Smooth muscle cell (in vitro differentiated cells): ENCODE results near the gene RHAG. TPM values are rescaled to one million over a fixed set of nuclear protein-coding genes. Genes with fewer than 3 reads are reported as not detected.

ENCODE experiments used
- DNase-seq: peaks from one replicate; lab custom pipeline; 2025; ENCODE audit not compliant: unreplicated experiment; lab: John Stamatoyannopoulos, UW
- H2AFZ ChIP-seq: fragments of 200-600 bp; sonication (generic); 2 replicates; pipeline ENCODE4 v1.6.0; 2016; ENCODE audit warnings: antibody characterized with exemption, low read depth, mild to moderate bottlenecking
- H3F3A ChIP-seq: fragments of 200-600 bp; sonication (generic); 2 replicates; pipeline ENCODE4 v1.6.0; 2017; ENCODE audit warnings: antibody characterized with exemption, low read depth
- H3K27ac ChIP-seq: fragments of 200-600 bp; sonication (generic); 2 replicates; pipeline ENCODE4 v1.5.1; 2016; ENCODE audit warnings: low read depth, mild to moderate bottlenecking
- H3K27me3 ChIP-seq: fragments of 200-600 bp; sonication (generic); 2 replicates; pipeline ENCODE4 v1.6.1; 2016; ENCODE audit warnings: low read depth, mild to moderate bottlenecking
- H3K36me3 ChIP-seq: fragments of 200-600 bp; sonication (generic); 2 replicates; pipeline ENCODE4 v1.5.1; 2016; ENCODE audit warnings: low read depth
- H3K4me1 ChIP-seq: fragments of 200-600 bp; sonication (generic); 2 replicates; pipeline ENCODE4 v1.5.1; 2016; ENCODE audit warnings: low read depth
- H3K4me2 ChIP-seq: fragments of 200-600 bp; sonication (generic); 2 replicates; pipeline ENCODE4 v1.6.0; 2016; ENCODE audit warnings: mild to moderate bottlenecking
- H3K4me3 ChIP-seq: fragments of 200-600 bp; sonication (generic); 2 replicates; pipeline ENCODE4 v1.5.1; 2016; ENCODE audit warnings: mild to moderate bottlenecking
- H3K79me2 ChIP-seq: fragments of 200-600 bp; sonication (generic); 2 replicates; pipeline ENCODE4 v1.6.0; 2016; ENCODE audit warnings: low read depth, mild to moderate bottlenecking
- H3K9ac ChIP-seq: fragments of 200-600 bp; sonication (generic); 2 replicates; pipeline ENCODE4 v1.6.0; 2016; ENCODE audit warnings: low read depth
- H3K9me3 ChIP-seq: fragments of 200-600 bp; sonication (generic); replicated peaks from 2 replicates; pipeline ENCODE4 v1.5.1; 2016; ENCODE audit warnings: low read depth
- H4K20me1 ChIP-seq: fragments of 200-600 bp; sonication (generic); 2 replicates; pipeline ENCODE4 v1.6.0; 2016; ENCODE audit warnings: low read depth
- CTCF ChIP-seq: fragments of 200-600 bp; sonication (generic); IDR thresholded peaks from 2 replicates; pipeline ENCODE4 v1.5.1; 2017; ENCODE audit warnings: borderline replicate concordance, mild to moderate bottlenecking, antibody characterized with exemption; ENCODE audit not compliant: insufficient read depth, poor library complexity, severe bottlenecking
- WGBS: methylation state at CpG from one replicate; pipeline ENCODE4 v1.1.7; 2016; ENCODE audit warnings: low lambda C conversion rate; 5-methylcytosine and 5-hydroxymethylcytosine counted together
- polyA plus RNA-seq: library from polyadenylated mRNA; unstranded; fragments of >200 nt; fragmentation: Nextera tagmentation; extraction: Ambion mirVana; gene quantifications from 2 replicates; pipeline ENCODE4 v1.2.1, GENCODE V29; 2016
- total RNA-seq: library from RNA; depleted of rRNA; stranded (reverse); fragments of >200 nt; gene quantifications from 2 replicates; pipeline ENCODE4 v1.2.3, GENCODE V29; 2014

RHAG gene
- total and polyA plus RNA-seq, 2 experiments from 2014 or later, result not detected

GRCh38 chr6:49558238-49558637, 78.4 kb downstream of the RHAG start:
- no peak overlapping the region for H3K4me2 ChIP-seq
- H3K27ac ChIP-seq, result no peak overlapping the region
- no peak for TF ChIP-seq CTCF
- H3K9ac ChIP-seq, result no peak overlapping the region
- H3K79me2 ChIP-seq, result no peaks in the 10 kb centered on the region
- no peaks in the 10 kb centered on the region for H3K36me3 ChIP-seq
- H3K4me3 ChIP-seq, result no peak overlapping the region
- H2AFZ ChIP-seq, result no peak overlapping the region
- no peaks in the 10 kb centered on the region for H3F3A ChIP-seq
- no peaks in the 10 kb centered on the region for H4K20me1 ChIP-seq
- peaks cover 24% of the 10 kb centered on the region for H3K4me1 ChIP-seq
- no peaks in the 10 kb centered on the region for H3K9me3 ChIP-seq
- no peaks in the 10 kb centered on the region for H3K27me3 ChIP-seq
- DNase-seq, result no peak

DNA sequence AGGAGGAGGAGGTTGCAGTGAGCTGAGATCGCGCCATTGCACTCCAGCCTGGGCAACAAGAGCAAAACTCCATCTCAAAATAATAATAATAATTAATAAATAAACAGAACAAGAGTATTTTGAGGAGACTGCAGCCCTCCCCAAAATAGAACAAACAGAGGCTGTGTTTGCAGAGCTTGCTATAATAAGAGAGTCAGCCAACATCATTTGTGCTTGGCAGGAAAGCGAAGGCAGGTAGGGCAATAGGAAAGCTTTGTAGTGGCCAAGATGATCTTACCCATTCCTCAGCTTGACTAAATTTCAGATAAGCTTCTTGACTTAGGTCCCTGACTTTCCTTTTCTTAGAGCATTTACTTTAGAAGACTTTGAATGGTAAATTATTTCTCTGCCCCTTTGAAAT, 79.5 kb downstream of the RHAG start:
- Histone ChIP-seq H3K79me2 (no peaks in the 10 kb centered on the region), H2AFZ (no peak overlapping the region), H3K9me3 (no peaks in the 10 kb centered on the region), H4K20me1 (no peaks in the 10 kb centered on the region), H3K4me2 (no peak overlapping the region), H3K27me3 (peaks cover under 1% of the 10 kb centered on the region), H3F3A (no peaks in the 10 kb centered on the region), H3K9ac (no peak overlapping the region), H3K4me3 (no peak overlapping the region), H3K36me3 (no peaks in the 10 kb centered on the region), H3K4me1 (peaks cover 33% of the 10 kb centered on the region), H3K27ac (no peak overlapping the region)
- DNase-seq, result no peak
- no peak for TF ChIP-seq CTCF
- 93% methylated on average over 3 of the region's 3 CpGs for WGBS

GRCh38 chr6:49556429-49556837, 80.2 kb downstream of the RHAG start:
- Histone ChIP-seq H3K79me2 (no peaks in the 10 kb centered on the region), H3K4me2 (no peak overlapping the region), H3K27me3 (peaks cover 8% of the 10 kb centered on the region), H3F3A (no peaks in the 10 kb centered on the region), H3K9me3 (no peaks in the 10 kb centered on the region), H3K27ac (peak overlapping the region; percentile 11), H4K20me1 (no peaks in the 10 kb centered on the region), H3K36me3 (no peaks in the 10 kb centered on the region), H3K4me3 (no peak overlapping the region), H3K9ac (no peak overlapping the region), H3K4me1 (peaks cover 39% of the 10 kb centered on the region), H2AFZ (no peak overlapping the region)
- no peak for DNase-seq
- TF ChIP-seq CTCF, result no peak

GRCh38 chr6:49555951-49556350, 80.7 kb downstream of the RHAG start:
- no peaks in the 10 kb centered on the region for H3K36me3 ChIP-seq
- no peaks in the 10 kb centered on the region for H4K20me1 ChIP-seq
- peak overlapping the region; percentile 11 for H3K27ac ChIP-seq
- no peak overlapping the region for H2AFZ ChIP-seq
- H3F3A ChIP-seq, result no peaks in the 10 kb centered on the region
- WGBS, result 74% methylated on average over 4 of the region's 4 CpGs
- no peak overlapping the region for H3K9ac ChIP-seq
- no peak for TF ChIP-seq CTCF
- H3K79me2 ChIP-seq, result no peaks in the 10 kb centered on the region
- no peak for DNase-seq
- no peak overlapping the region for H3K4me2 ChIP-seq
- H3K9me3 ChIP-seq, result no peaks in the 10 kb centered on the region
- no peak overlapping the region for H3K4me3 ChIP-seq
- H3K27me3 ChIP-seq, result peaks cover 10% of the 10 kb centered on the region
- peaks cover 39% of the 10 kb centered on the region for H3K4me1 ChIP-seq
